ENCODE results near the gene TMEM40.
A peak's percentile ranks its signal among the peaks of the same experiment; 100 is the strongest.

TMEM40 gene

GRCh38 chr3:12741209-12741608, 17.9 kb downstream of the TMEM40 start:
- H3K27ac ChIP-seq (ENCODE audit: low read depth, low read length) = no peak overlapping the region

GRCh38 chr3:12737833-12738232, 21.2 kb downstream of the TMEM40 start:
- H3K9me3 ChIP-seq (ENCODE audit: control insufficient read depth in 5 of 5, low read length in 5 of 5) = no peaks in the 10 kb centered on the region
- H3K9ac ChIP-seq (ENCODE audit: low read length in 5 of 5) = no peak overlapping the region
- H3K36me3 ChIP-seq (ENCODE audit: control insufficient read depth in 5 of 5, insufficient read depth in 5 of 5, low read length in 5 of 5) = no peaks in the 10 kb centered on the region
- H3K4me1 ChIP-seq (ENCODE audit: control insufficient read depth in 5 of 5, insufficient read depth in 5 of 5, low read length in 5 of 5) = no peaks in the 10 kb centered on the region
- peaks cover 0 to 4% (median 0%) of the 10 kb centered on the region in 5 donors for H3K27me3 ChIP-seq (ENCODE audit: control insufficient read depth in 5 of 5, insufficient read depth in 4 of 5, low read length in 5 of 5)
- no peak overlapping the region for H3K27ac ChIP-seq (ENCODE audit: low read depth, low read length)
- H3K4me3 ChIP-seq (ENCODE audit: low read depth in 1 of 5, low read length in 5 of 5) = no peak overlapping the region

More at GRCh38 chr3:12741209-12741608, 17.9 kb downstream of the TMEM40 start:
- Histone ChIP-seq H3K36me3 (ENCODE audit: control insufficient read depth in 5 of 5, insufficient read depth in 5 of 5, low read length in 5 of 5) (no peaks in the 10 kb centered on the region), H3K9ac (ENCODE audit: low read length in 5 of 5) (no peak overlapping the region), H3K9me3 (ENCODE audit: control insufficient read depth in 5 of 5, low read length in 5 of 5) (no peaks in the 10 kb centered on the region), H3K4me1 (ENCODE audit: control insufficient read depth in 5 of 5, insufficient read depth in 5 of 5, low read length in 5 of 5) (no peaks in the 10 kb centered on the region), H3K27me3 (ENCODE audit: control insufficient read depth in 5 of 5, insufficient read depth in 4 of 5, low read length in 5 of 5) (no peaks in the 10 kb centered on the region), H3K4me3 (ENCODE audit: low read depth in 1 of 5, low read length in 5 of 5) (no peak overlapping the region)

- H3K4me1 ChIP-seq (ENCODE audit: control insufficient read depth in 5 of 5, insufficient read depth in 5 of 5, low read length in 5 of 5) = no peaks in the 10 kb centered on the region
- H3K4me3 ChIP-seq (ENCODE audit: low read depth in 1 of 5, low read length in 5 of 5) = no peak overlapping the region
- H3K27me3 ChIP-seq (ENCODE audit: control insufficient read depth in 5 of 5, insufficient read depth in 4 of 5, low read length in 5 of 5) = peaks cover 0 to 4% (median 0%) of the 10 kb centered on the region in 5 donors
- H3K9me3 ChIP-seq (ENCODE audit: control insufficient read depth in 5 of 5, low read length in 5 of 5) = no peaks in the 10 kb centered on the region
- peak overlapping the region in 1 of 5 donors; percentile 8 for H3K9ac ChIP-seq (ENCODE audit: low read length in 5 of 5)
- H3K36me3 ChIP-seq (ENCODE audit: control insufficient read depth in 5 of 5, insufficient read depth in 5 of 5, low read length in 5 of 5) = no peaks in the 10 kb centered on the region
- H3K27ac ChIP-seq (ENCODE audit: low read depth, low read length) = no peak overlapping the region
These were observed 21.7 kb downstream of the TMEM40 start for GRCh38 chr3:12737319-12737718.

- H3K4me1 ChIP-seq (ENCODE audit: control insufficient read depth in 5 of 5, insufficient read depth in 5 of 5, low read length in 5 of 5) = no peaks in the 10 kb centered on the region
- no peaks in the 10 kb centered on the region for H3K36me3 ChIP-seq (ENCODE audit: control insufficient read depth in 5 of 5, insufficient read depth in 5 of 5, low read length in 5 of 5)
- H3K9me3 ChIP-seq (ENCODE audit: control insufficient read depth in 5 of 5, low read length in 5 of 5) = no peaks in the 10 kb centered on the region
- H3K4me3 ChIP-seq (ENCODE audit: low read depth in 1 of 5, low read length in 5 of 5) = no peak overlapping the region
- H3K27me3 ChIP-seq (ENCODE audit: control insufficient read depth in 5 of 5, insufficient read depth in 4 of 5, low read length in 5 of 5) = peaks cover 0 to 4% (median 0%) of the 10 kb centered on the region in 5 donors
- H3K9ac ChIP-seq (ENCODE audit: low read length in 5 of 5) = no peak overlapping the region
- no peak overlapping the region for H3K27ac ChIP-seq (ENCODE audit: low read depth, low read length)
These were observed 24.1 kb downstream of the TMEM40 start for GRCh38 chr3:12734960-12735359.

- H3K27ac ChIP-seq (ENCODE audit: low read depth, low read length) = no peak overlapping the region
- peaks cover 0 to 3% (median 0%) of the 10 kb centered on the region in 5 donors for H3K4me1 ChIP-seq (ENCODE audit: control insufficient read depth in 5 of 5, insufficient read depth in 5 of 5, low read length in 5 of 5)
- H3K9me3 ChIP-seq (ENCODE audit: control insufficient read depth in 5 of 5, low read length in 5 of 5) = no peaks in the 10 kb centered on the region
- no peaks in the 10 kb centered on the region for H3K36me3 ChIP-seq (ENCODE audit: control insufficient read depth in 5 of 5, insufficient read depth in 5 of 5, low read length in 5 of 5)
- H3K4me3 ChIP-seq (ENCODE audit: low read depth in 1 of 5, low read length in 5 of 5) = no peak overlapping the region
- no peak overlapping the region for H3K9ac ChIP-seq (ENCODE audit: low read length in 5 of 5)
- H3K27me3 ChIP-seq (ENCODE audit: control insufficient read depth in 5 of 5, insufficient read depth in 4 of 5, low read length in 5 of 5) = peaks cover 0 to 4% (median 0%) of the 10 kb centered on the region in 5 donors
These were observed 25.5 kb downstream of the TMEM40 start for GRCh38 chr3:12733566-12733965.

GRCh38 chr3:12730506-12731242, 28.4 kb downstream of the TMEM40 start:
- no peaks in the 10 kb centered on the region for H3K36me3 ChIP-seq (ENCODE audit: control insufficient read depth in 5 of 5, insufficient read depth in 5 of 5, low read length in 5 of 5)
- no peak overlapping the region for H3K9ac ChIP-seq (ENCODE audit: low read length in 5 of 5)
- no peak overlapping the region for H3K27ac ChIP-seq (ENCODE audit: low read depth, low read length)
- H3K9me3 ChIP-seq (ENCODE audit: control insufficient read depth in 5 of 5, low read length in 5 of 5) = no peaks in the 10 kb centered on the region
- peaks cover 0 to 4% (median 0%) of the 10 kb centered on the region in 5 donors for H3K27me3 ChIP-seq (ENCODE audit: control insufficient read depth in 5 of 5, insufficient read depth in 4 of 5, low read length in 5 of 5)
- H3K4me3 ChIP-seq (ENCODE audit: low read depth in 1 of 5, low read length in 5 of 5) = no peak overlapping the region
- peaks cover 0 to 9% (median 0%) of the 10 kb centered on the region in 5 donors for H3K4me1 ChIP-seq (ENCODE audit: control insufficient read depth in 5 of 5, insufficient read depth in 5 of 5, low read length in 5 of 5)

GRCh38 chr3:12729051-12729651, 29.9 kb downstream of the TMEM40 start:
- Histone ChIP-seq H3K36me3 (ENCODE audit: control insufficient read depth in 5 of 5, insufficient read depth in 5 of 5, low read length in 5 of 5) (no peaks in the 10 kb centered on the region), H3K27me3 (ENCODE audit: control insufficient read depth in 5 of 5, insufficient read depth in 4 of 5, low read length in 5 of 5) (no peaks in the 10 kb centered on the region), H3K27ac (ENCODE audit: low read depth, low read length) (no peak overlapping the region), H3K9ac (ENCODE audit: low read length in 5 of 5) (no peak overlapping the region), H3K9me3 (ENCODE audit: control insufficient read depth in 5 of 5, low read length in 5 of 5) (no peaks in the 10 kb centered on the region), H3K4me3 (ENCODE audit: low read depth in 1 of 5, low read length in 5 of 5) (no peak overlapping the region), H3K4me1 (ENCODE audit: control insufficient read depth in 5 of 5, insufficient read depth in 5 of 5, low read length in 5 of 5) (peaks cover 0 to 9% (median 0%) of the 10 kb centered on the region in 5 donors)

GRCh38 chr3:12727937-12728336, 31.1 kb downstream of the TMEM40 start:
- Histone ChIP-seq H3K4me1 (ENCODE audit: control insufficient read depth in 5 of 5, insufficient read depth in 5 of 5, low read length in 5 of 5) (peaks cover 0 to 9% (median 0%) of the 10 kb centered on the region in 5 donors), H3K9ac (ENCODE audit: low read length in 5 of 5) (no peak overlapping the region), H3K9me3 (ENCODE audit: control insufficient read depth in 5 of 5, low read length in 5 of 5) (no peaks in the 10 kb centered on the region), H3K4me3 (ENCODE audit: low read depth in 1 of 5, low read length in 5 of 5) (no peak overlapping the region), H3K27ac (ENCODE audit: low read depth, low read length) (no peak overlapping the region), H3K27me3 (ENCODE audit: control insufficient read depth in 5 of 5, insufficient read depth in 4 of 5, low read length in 5 of 5) (no peaks in the 10 kb centered on the region), H3K36me3 (ENCODE audit: control insufficient read depth in 5 of 5, insufficient read depth in 5 of 5, low read length in 5 of 5) (no peaks in the 10 kb centered on the region)

- Histone ChIP-seq H3K27ac (ENCODE audit: low read depth, low read length) (no peak overlapping the region), H3K27me3 (ENCODE audit: control insufficient read depth in 5 of 5, insufficient read depth in 4 of 5, low read length in 5 of 5) (no peaks in the 10 kb centered on the region)
These were observed 31.6 kb downstream of the TMEM40 start for GRCh38 chr3:12727481-12727880.

GRCh38 chr3:12725436-12725835, 33.6 kb downstream of the TMEM40 start:
- Histone ChIP-seq H3K4me3 (ENCODE audit: low read depth in 1 of 5, low read length in 5 of 5) (no peak overlapping the region), H3K36me3 (ENCODE audit: control insufficient read depth in 5 of 5, insufficient read depth in 5 of 5, low read length in 5 of 5) (no peaks in the 10 kb centered on the region)

More at GRCh38 chr3:12727481-12727880, 31.6 kb downstream of the TMEM40 start:
- H3K36me3 ChIP-seq (ENCODE audit: control insufficient read depth in 5 of 5, insufficient read depth in 5 of 5, low read length in 5 of 5) = no peaks in the 10 kb centered on the region
- no peaks in the 10 kb centered on the region for H3K9me3 ChIP-seq (ENCODE audit: control insufficient read depth in 5 of 5, low read length in 5 of 5)
- no peak overlapping the region for H3K9ac ChIP-seq (ENCODE audit: low read length in 5 of 5)
- peaks cover 0 to 9% (median 0%) of the 10 kb centered on the region in 5 donors for H3K4me1 ChIP-seq (ENCODE audit: control insufficient read depth in 5 of 5, insufficient read depth in 5 of 5, low read length in 5 of 5)
- no peak overlapping the region for H3K4me3 ChIP-seq (ENCODE audit: low read depth in 1 of 5, low read length in 5 of 5)

More at GRCh38 chr3:12725436-12725835, 33.6 kb downstream of the TMEM40 start:
- peaks cover 0 to 9% (median 0%) of the 10 kb centered on the region in 5 donors for H3K4me1 ChIP-seq (ENCODE audit: control insufficient read depth in 5 of 5, insufficient read depth in 5 of 5, low read length in 5 of 5)
- H3K9ac ChIP-seq (ENCODE audit: low read length in 5 of 5) = no peak overlapping the region
- H3K27me3 ChIP-seq (ENCODE audit: control insufficient read depth in 5 of 5, insufficient read depth in 4 of 5, low read length in 5 of 5) = no peaks in the 10 kb centered on the region
- no peak overlapping the region for H3K27ac ChIP-seq (ENCODE audit: low read depth, low read length)
- H3K9me3 ChIP-seq (ENCODE audit: control insufficient read depth in 5 of 5, low read length in 5 of 5) = no peaks in the 10 kb centered on the region
